MM.1S (cell line): ENCODE results near the gene GP1BA.

Experiments used
- DNase-seq: peaks from one replicate; pipeline ENCODE4 v3.0.0-alpha.2; 2015
- H2AFZ ChIP-seq: fragments of 300-600 bp; sonication (generic); 2 replicates; pipeline ENCODE4 v1.6.0; 2016; ENCODE audit warnings: antibody characterized with exemption, low read length
- H3F3A ChIP-seq: fragments of 300-600 bp; sonication (generic); 2 replicates; pipeline ENCODE4 v1.6.1; 2016; ENCODE audit warnings: mild to moderate bottlenecking, antibody characterized with exemption, low read length, moderate library complexity, mixed read lengths; ENCODE audit not compliant: insufficient read depth
- H3K27ac ChIP-seq: fragments of 300-600 bp; sonication (generic); 2 replicates; pipeline ENCODE4 v1.5.1; 2016; ENCODE audit warnings: mild to moderate bottlenecking, low read length
- H3K27me3 ChIP-seq: fragments of 300-600 bp; sonication (generic); replicated peaks from 2 replicates; pipeline ENCODE4 v1.6.0; 2016; ENCODE audit warnings: low read length; ENCODE audit not compliant: insufficient read depth
- H3K36me3 ChIP-seq: fragments of 300-600 bp; sonication (generic); replicated peaks from 2 replicates; pipeline ENCODE4 v1.6.1; 2016; ENCODE audit warnings: mild to moderate bottlenecking, low read length, mixed read lengths; ENCODE audit not compliant: insufficient read depth
- H3K4me1 ChIP-seq: fragments of 300-600 bp; sonication (generic); 2 replicates; pipeline ENCODE4 v1.6.1; 2016; ENCODE audit warnings: low read length, mixed read lengths
- H3K4me2 ChIP-seq: fragments of 300-600 bp; sonication (generic); 2 replicates; pipeline ENCODE4 v1.6.0; 2016; ENCODE audit warnings: low read depth, low read length
- H3K4me3 ChIP-seq: fragments of 300-600 bp; sonication (generic); 2 replicates; pipeline ENCODE4 v1.5.1; 2016; ENCODE audit warnings: low read length, mixed read lengths
- H3K79me2 ChIP-seq: fragments of 300-600 bp; sonication (generic); 2 replicates; pipeline ENCODE4 v1.6.1; 2016; ENCODE audit warnings: mixed run types, low read length, mixed read lengths
- H3K9ac ChIP-seq: fragments of 300-600 bp; sonication (generic); 2 replicates; pipeline ENCODE4 v1.6.1; 2016; ENCODE audit warnings: low read length, mixed read lengths
- H3K9me2 ChIP-seq: fragments of 300-600 bp; sonication (generic); replicated peaks from 2 replicates; pipeline ENCODE4 v1.6.1; 2016; ENCODE audit warnings: mild to moderate bottlenecking, low read length, mixed read lengths; ENCODE audit not compliant: insufficient read depth
- H3K9me3 ChIP-seq: fragments of 300-600 bp; sonication (generic); replicated peaks from 2 replicates; pipeline ENCODE4 v1.6.1; 2016; ENCODE audit warnings: mild to moderate bottlenecking, low read length, mixed read lengths; ENCODE audit not compliant: insufficient read depth
- H4K20me1 ChIP-seq: fragments of 300-600 bp; sonication (generic); 2 replicates; pipeline ENCODE4 v1.6.1; 2016; ENCODE audit warnings: mild to moderate bottlenecking, low read length, moderate library complexity, mixed read lengths; ENCODE audit not compliant: insufficient read depth
- EZH2 ChIP-seq: fragments of 300-600 bp; sonication (generic); optimal IDR thresholded peaks from 2 replicates; pipeline ENCODE3; 2017; ENCODE audit warnings: low read depth, mild to moderate bottlenecking, antibody characterized with exemption, low read length, mixed read lengths
- EZH2phosphoT487 ChIP-seq: fragments of 300-600 bp; sonication (generic); IDR thresholded peaks from 2 replicates; pipeline ENCODE4 v1.6.1; 2018; ENCODE audit warnings: antibody characterized with exemption, low read length
- TF ChIP-seq, protein P1 (sequence below): fragments of 300-600 bp; sonication (generic); IDR thresholded peaks from 2 replicates; pipeline ENCODE4 v1.5.1; 2016; ENCODE audit warnings: antibody characterized with exemption, low read length, mixed read lengths

Gene GP1BA

DNA sequence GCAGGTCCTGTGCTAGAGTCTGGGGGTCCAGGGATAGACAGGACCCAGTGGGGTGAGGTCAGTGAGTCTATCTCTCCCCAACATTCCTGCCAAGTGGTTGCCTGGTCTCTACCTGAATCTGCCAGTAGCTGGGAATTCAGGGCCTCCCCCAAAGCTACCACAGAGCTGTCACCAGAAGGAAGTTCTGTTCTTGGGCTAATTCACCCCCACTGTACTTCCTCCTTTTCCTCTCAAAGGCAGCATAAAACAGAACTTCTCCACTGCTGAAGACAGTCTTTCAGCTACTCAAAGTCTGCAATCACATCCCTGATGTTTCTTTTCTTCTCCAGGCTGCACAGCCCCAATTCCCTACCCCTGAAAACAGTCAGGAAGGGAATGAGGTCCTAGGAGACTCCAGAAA, 46.6 kb downstream of the GP1BA start:
- H2AFZ ChIP-seq = no peak overlapping the region
- H3K36me3 ChIP-seq = no peaks in the 10 kb centered on the region
- TF ChIP-seq EZH2 (no peak), EZH2phosphoT487 (no peak)
- TF ChIP-seq, protein P1, sequence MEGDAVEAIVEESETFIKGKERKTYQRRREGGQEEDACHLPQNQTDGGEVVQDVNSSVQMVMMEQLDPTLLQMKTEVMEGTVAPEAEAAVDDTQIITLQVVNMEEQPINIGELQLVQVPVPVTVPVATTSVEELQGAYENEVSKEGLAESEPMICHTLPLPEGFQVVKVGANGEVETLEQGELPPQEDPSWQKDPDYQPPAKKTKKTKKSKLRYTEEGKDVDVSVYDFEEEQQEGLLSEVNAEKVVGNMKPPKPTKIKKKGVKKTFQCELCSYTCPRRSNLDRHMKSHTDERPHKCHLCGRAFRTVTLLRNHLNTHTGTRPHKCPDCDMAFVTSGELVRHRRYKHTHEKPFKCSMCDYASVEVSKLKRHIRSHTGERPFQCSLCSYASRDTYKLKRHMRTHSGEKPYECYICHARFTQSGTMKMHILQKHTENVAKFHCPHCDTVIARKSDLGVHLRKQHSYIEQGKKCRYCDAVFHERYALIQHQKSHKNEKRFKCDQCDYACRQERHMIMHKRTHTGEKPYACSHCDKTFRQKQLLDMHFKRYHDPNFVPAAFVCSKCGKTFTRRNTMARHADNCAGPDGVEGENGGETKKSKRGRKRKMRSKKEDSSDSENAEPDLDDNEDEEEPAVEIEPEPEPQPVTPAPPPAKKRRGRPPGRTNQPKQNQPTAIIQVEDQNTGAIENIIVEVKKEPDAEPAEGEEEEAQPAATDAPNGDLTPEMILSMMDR = no peak
- H3K4me3 ChIP-seq = no peak overlapping the region
- no peak overlapping the region for H3K27ac ChIP-seq
- no peaks in the 10 kb centered on the region for H3F3A ChIP-seq
- no peaks in the 10 kb centered on the region for H3K79me2 ChIP-seq
- no peaks in the 10 kb centered on the region for H3K4me1 ChIP-seq
- H3K9me3 ChIP-seq = no peaks in the 10 kb centered on the region
- H3K9me2 ChIP-seq = no peaks in the 10 kb centered on the region
- H3K9ac ChIP-seq = no peak overlapping the region
- H3K4me2 ChIP-seq = no peak overlapping the region
- H3K27me3 ChIP-seq = no peaks in the 10 kb centered on the region
- DNase-seq = no peak
- H4K20me1 ChIP-seq = no peaks in the 10 kb centered on the region

DNA sequence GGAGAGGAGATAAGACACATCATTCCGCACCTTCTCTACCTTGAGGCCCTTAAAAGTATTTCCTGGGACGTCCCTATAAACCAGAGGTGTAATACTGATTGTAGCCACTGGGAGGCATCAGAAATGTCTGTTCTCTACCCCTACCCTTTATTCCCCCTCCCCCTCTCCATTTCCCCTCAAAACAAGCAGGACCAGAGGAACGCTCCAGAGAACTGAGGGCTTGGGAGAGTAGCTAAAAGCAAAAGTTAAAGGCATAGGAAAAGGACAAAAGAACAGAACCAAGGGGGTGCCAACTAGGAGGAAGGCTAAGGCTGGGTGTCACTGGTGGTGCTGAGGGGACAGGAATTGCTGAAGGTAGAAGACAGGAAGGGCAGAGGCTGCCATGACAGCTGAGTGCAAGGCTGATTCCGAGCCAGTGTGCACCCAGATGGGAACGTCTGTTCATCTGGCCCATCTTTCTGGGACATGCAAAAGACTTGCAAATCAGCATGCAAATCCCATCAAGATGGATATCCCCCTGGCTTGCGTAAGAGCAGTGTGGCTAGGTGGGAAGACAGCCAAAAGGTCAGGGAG, 48.7 kb downstream of the GP1BA start:
- H2AFZ ChIP-seq = no peak overlapping the region
- H3K27me3 ChIP-seq = no peaks in the 10 kb centered on the region
- H3K4me3 ChIP-seq = no peak overlapping the region
- no peaks in the 10 kb centered on the region for H4K20me1 ChIP-seq
- no peak overlapping the region for H3K4me2 ChIP-seq
- H3K27ac ChIP-seq = no peak overlapping the region
- no peak overlapping the region for H3K9ac ChIP-seq
- H3F3A ChIP-seq = no peaks in the 10 kb centered on the region
- H3K9me2 ChIP-seq = no peaks in the 10 kb centered on the region
- H3K36me3 ChIP-seq = no peaks in the 10 kb centered on the region
- H3K4me1 ChIP-seq = 0 out of 2 replicates have a peak, but pooled peaks cover under 1% of the 10 kb centered on the region
- H3K79me2 ChIP-seq = peaks cover 1% of the 10 kb centered on the region; the same call in 1 of the 2 replicates
- no peak for TF ChIP-seq EZH2
- TF ChIP-seq EZH2phosphoT487 = no peak
- TF ChIP-seq, protein P1 = peak; percentile 78
- peak; percentile 58 for DNase-seq
- H3K9me3 ChIP-seq = no peaks in the 10 kb centered on the region

DNA sequence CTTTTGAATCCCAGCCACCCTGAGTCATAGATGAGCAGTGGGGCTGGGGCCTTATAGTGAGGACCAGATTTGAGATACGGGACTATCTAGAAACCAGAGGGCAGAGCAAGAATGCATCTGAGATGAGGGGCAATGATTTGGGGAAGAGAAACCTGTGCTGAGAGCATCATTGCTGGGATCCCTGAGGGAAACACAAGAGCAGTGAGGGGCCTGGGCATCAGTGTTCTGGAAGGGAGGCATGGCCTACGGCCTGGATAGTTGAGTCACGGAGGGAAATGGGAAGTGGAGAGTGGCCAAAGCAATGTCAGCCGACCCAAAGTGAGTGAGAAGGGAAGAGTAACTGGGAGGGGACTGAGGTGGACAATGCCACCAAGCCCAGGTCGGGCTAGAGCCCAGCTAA, 50.2 kb downstream of the GP1BA start:
- DNase-seq = no peak
- H3K4me2 ChIP-seq = no peak overlapping the region
- no peak overlapping the region for H2AFZ ChIP-seq
- H3K4me3 ChIP-seq = no peak overlapping the region
- no peaks in the 10 kb centered on the region for H3F3A ChIP-seq
- no peak overlapping the region for H3K27ac ChIP-seq
- H3K9me2 ChIP-seq = no peaks in the 10 kb centered on the region
- H3K79me2 ChIP-seq = peaks cover 14% of the 10 kb centered on the region; the same call in 1 of the 2 replicates
- H4K20me1 ChIP-seq = no peaks in the 10 kb centered on the region
- H3K36me3 ChIP-seq = no peaks in the 10 kb centered on the region
- no peak overlapping the region for H3K9ac ChIP-seq
- TF ChIP-seq EZH2 (no peak), EZH2phosphoT487 (no peak)
- TF ChIP-seq, protein P1 = no peak
- no peaks in the 10 kb centered on the region for H3K27me3 ChIP-seq
- H3K4me1 ChIP-seq = peaks cover 10% of the 10 kb centered on the region; the same call in 1 of the 2 replicates
- no peaks in the 10 kb centered on the region for H3K9me3 ChIP-seq
